HG02759 (cell line): Measurements from ENCODE around the gene ZNF521.
"Not testable (repeated sequence)": the region's sequence is repeated elsewhere in the genome, so short reads cannot be mapped to it uniquely, and the experiment has no call there.

Experiments
- ATAC-seq: cut with Tn5 transposase; IDR thresholded peaks from one replicate; pipeline ENCODE4 v1.9.1; 2021; ENCODE audit warnings: mild to moderate bottlenecking, moderate library complexity; ENCODE audit not compliant: unreplicated experiment

ZNF521 gene

GRCh38 chr18:25047983-25048382 is 304.0 kb downstream of the ZNF521 start:
- ATAC-seq, result no peak

- ATAC-seq, result no peak
Measured at GRCh38 chr18:25047421-25047820, 304.5 kb downstream of the ZNF521 start.

GRCh38 chr18:25044694-25045093 is 307.3 kb downstream of the ZNF521 start:
- no peak for ATAC-seq

- no peak for ATAC-seq
Measured at GRCh38 chr18:25043104-25043503, 308.9 kb downstream of the ZNF521 start.

- no peak for ATAC-seq
Measured at GRCh38 chr18:25042641-25043051, 309.3 kb downstream of the ZNF521 start.

- ATAC-seq, result no peak
Measured at GRCh38 chr18:25039781-25040180, 312.2 kb downstream of the ZNF521 start.

GRCh38 chr18:25038261-25038660 is 313.7 kb downstream of the ZNF521 start:
- no peak for ATAC-seq

GRCh38 chr18:25033747-25034471 is 318.1 kb downstream of the ZNF521 start:
- ATAC-seq, result no peak

- not testable (repeated sequence) for ATAC-seq
Measured at GRCh38 chr18:25033175-25033574, 318.8 kb downstream of the ZNF521 start.

GRCh38 chr18:25029802-25030201 is 322.2 kb downstream of the ZNF521 start:
- no peak for ATAC-seq

GRCh38 chr18:25019931-25020330 is 332.0 kb downstream of the ZNF521 start:
- ATAC-seq, result no peak

- no peak for ATAC-seq
Measured at GRCh38 chr18:25019086-25019860, 332.7 kb downstream of the ZNF521 start.

- no peak for ATAC-seq
Measured at GRCh38 chr18:25016666-25017065, 335.3 kb downstream of the ZNF521 start.

- no peak for ATAC-seq
Measured at GRCh38 chr18:25016181-25016580, 335.8 kb downstream of the ZNF521 start.
